ENCODE measurements around the gene AKAP1. TPM values are rescaled to one million over a fixed set of nuclear protein-coding genes. Genes with fewer than 3 reads are reported as not detected.
"Not testable (repeated sequence)": the region's sequence is repeated elsewhere in the genome, so short reads cannot be mapped to it uniquely, and the experiment has no call there.

AKAP1 gene
- total RNA-seq, 1 donor from 2014 or later, result 37.7 TPM

DNA sequence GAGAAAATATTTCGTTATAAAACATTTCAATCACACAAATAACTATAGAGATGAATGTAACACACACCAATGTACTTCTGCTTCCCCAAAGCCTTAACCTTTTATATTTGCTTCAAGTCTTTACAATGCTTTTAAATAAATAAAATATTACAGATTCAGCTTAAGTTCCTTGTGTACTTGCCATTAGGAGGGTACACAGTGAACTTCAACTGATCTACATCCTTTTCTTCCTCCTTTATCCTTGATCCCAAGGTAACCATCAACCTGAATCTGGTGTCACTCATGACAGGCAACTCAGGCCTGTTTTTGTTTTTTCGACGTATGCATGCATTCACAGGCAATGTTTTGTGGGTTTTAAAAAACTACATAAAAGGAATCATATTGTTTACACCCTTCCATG lies 9.3 kb upstream of the AKAP1 start:
- intact Hi-C loops (cut with micrococcal nuclease), result no loop called here

DNA sequence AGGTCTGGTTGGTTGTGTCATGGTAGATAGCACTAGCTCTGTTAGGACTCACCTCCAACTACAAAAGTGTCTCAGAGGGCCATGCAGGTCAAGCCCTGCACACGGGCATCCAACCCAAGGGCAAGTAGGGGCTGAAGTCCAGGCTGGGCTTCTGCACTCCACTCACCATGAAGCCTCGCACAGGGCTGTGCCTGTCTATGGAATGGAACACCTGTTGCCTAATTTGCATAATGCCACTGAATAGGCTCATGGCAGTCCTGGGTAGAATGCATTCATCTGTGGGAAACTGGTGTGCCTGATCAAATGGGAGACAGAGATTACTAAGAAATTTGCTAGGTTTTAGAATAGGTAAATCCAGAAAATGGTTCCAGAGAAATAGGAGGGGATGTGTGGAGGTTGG lies 8.0 kb upstream of the AKAP1 start:
- intact Hi-C loops (cut with micrococcal nuclease), result no loop called here

GRCh38 chr17:57078274-57078673 lies 6.8 kb upstream of the AKAP1 start:
- intact Hi-C loops (cut with micrococcal nuclease), result no loop called here

GRCh38 chr17:57080718-57081117 lies 4.3 kb upstream of the AKAP1 start:
- intact Hi-C loops (cut with micrococcal nuclease), result loop anchor here (10.0 kb wide), 1 partner anchor 1004 kb away; the partner anchor contains the start of gene DYNLL2

DNA sequence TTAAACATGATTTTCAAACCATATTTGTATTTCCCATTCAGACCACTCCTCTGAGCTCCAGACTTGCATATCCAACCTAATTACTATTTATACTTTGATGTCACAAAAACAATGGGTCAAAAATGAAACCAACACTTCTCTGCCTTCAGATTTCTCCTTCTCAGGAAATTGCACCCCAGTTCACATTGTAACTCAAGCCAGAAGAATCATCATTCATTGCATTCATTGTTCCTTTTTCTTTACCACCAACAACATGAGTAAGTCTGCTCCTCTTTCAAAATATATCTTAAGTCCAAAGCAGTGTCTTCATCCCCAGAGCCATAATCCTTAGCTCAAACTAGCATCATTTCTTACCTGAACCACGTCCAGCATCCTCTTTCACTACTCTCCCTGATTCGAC lies 2.6 kb upstream of the AKAP1 start:
- intact Hi-C loops (cut with micrococcal nuclease), result loop anchor here (10.0 kb wide), 1 partner anchor 1002 kb away; the partner anchor contains the start of gene DYNLL2

DNA sequence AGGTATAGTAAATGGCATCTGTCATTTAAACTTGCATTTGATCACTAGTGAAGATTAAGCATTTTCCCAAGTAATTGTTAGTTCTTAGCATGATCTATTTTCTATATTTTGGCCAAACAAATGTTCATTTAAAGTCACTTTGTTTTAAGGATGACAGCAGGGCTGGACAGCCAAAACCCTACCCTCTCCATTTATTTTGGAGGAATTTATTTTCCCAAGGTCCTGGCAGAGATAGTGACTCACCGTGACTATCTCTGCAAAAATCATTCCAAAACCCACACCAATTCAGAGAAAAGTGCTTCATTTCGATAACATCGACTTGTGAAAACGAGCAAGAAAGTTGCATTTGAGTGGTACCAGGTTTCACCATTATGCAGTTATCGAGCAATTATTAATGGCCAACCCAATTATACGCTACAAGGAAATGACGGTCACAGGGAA lies 665 bp upstream of the AKAP1 start:
- intact Hi-C loops (cut with micrococcal nuclease), result loop anchor here (2.0 to 10.0 kb wide), 2 partner anchors 172 to 1000 kb away; partner anchors contain the start of gene DYNLL2

- intact Hi-C loops (cut with micrococcal nuclease), result loop anchor here (1.0 to 10.0 kb wide), 7 partner anchors 107 to 1663 kb away; partner anchors contain the start of genes DGKE, DYNLL2, MMD and MSI2
These were observed 512 bp downstream of the AKAP1 start for GRCh38 chr17:57085448-57086068.

- intact Hi-C loops (cut with micrococcal nuclease), result loop anchor here (5.0 to 10.0 kb wide), 4 partner anchors 171 to 1664 kb away; partner anchors contain the start of genes DYNLL2, MMD, MSI2 and SRSF1
These were observed 1.3 kb downstream of the AKAP1 start for GRCh38 chr17:57086069-57086930.

DNA sequence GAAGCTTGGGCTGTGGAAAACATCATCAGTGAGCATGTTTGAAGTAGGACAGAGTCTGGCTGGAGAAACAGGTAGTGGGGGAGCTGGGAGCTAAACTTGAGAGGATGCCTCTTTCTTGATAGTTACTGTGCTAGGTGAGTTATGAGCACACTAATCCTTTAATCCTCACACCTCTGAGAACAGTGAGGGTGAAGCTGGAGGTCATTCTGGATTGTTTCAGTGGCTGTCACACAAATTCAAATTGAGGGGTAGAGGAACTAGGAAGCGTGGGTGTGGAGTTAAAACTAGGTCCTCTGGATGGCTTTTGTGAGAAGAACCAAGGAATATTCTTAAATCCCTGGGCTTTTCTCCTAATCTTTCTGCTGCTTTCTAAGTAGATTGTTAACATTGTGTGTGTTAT lies 3.3 kb downstream of the AKAP1 start:
- intact Hi-C loops (cut with micrococcal nuclease), result loop anchor here (5.0 to 10.0 kb wide), 4 partner anchors 169 to 1666 kb away; partner anchors contain the start of genes DYNLL2, MMD, MSI2 and SRSF1

DNA sequence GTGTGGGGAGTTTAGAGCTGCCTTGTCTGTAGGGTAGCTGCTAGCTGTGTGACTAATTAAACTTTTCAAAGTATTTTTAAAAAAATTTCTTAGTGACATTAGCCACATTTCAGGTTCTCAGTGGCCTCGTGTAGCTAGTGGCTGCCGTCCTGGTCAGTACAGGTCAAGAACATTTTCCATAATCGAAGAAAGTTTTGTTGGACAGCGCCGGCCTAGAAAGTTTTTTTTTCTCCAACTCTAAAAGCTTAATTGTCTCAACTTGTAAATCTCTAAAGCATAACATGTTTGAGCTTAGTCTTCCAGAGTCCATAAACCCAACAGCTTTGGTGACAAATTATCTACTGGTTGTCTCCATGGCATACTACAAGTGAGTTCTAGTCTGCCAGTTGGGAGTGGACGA lies 4.3 kb downstream of the AKAP1 start:
- intact Hi-C loops (cut with micrococcal nuclease), result loop anchor here (5.0 to 10.0 kb wide), 4 partner anchors 168 to 1667 kb away; partner anchors contain the start of genes DYNLL2, MMD, MSI2 and SRSF1

DNA sequence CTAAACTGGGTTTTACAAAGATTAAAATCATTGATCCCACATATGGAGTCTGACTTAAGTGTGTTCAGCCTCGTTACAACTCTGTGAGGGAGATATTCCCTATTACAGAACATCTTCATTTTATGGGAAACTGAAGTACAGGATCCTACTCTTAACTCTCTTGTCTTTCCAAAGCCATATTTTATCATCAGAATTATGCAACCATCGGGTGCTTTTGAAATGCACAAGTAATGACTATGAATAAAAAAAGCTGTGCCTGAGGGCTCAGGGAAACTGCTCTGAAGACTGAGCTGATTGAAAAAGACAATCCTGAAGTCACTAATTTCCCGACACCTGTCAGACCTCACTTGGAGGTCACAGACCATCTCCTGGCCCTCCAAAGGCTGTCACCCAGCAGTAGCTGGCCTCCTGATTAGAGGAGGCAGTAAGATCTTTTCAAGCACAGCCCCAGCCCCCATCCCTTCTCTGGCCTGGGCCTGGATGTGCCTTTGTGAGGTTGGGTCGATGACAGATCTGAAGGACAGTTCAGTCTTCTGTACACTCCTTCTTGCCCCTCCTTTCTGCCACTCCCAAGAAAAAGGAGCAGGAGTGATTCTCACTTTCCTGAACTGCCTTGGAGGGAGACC lies 5.6 kb downstream of the AKAP1 start:
- intact Hi-C loops (cut with micrococcal nuclease), result no loop called here

GRCh38 chr17:57091186-57091618 lies 6.2 kb downstream of the AKAP1 start:
- intact Hi-C loops (cut with micrococcal nuclease), result no loop called here

- intact Hi-C loops (cut with micrococcal nuclease), result no loop called here
These were observed 7.1 kb downstream of the AKAP1 start for GRCh38 chr17:57092171-57092570.

DNA sequence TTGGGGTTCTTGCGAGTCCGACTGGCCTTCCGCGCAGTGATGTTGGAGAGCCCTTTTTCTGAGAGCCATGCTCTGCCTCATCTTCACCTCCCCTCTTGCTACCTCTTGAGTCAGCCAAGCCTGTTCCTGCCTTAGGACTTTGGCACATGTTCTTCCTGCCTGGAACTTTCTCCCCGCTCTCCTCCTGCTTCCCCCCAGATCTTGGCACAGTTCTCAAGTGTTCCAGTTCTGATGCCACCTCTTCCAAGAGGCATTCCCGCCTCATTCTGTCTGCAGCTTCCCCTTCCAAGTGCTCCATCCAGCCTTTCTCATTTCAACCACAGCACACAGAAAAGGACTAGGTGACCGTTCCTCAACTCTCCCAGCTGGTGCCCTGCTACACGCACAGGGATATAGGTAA lies 7.7 kb downstream of the AKAP1 start:
- intact Hi-C loops (cut with micrococcal nuclease), result no loop called here

DNA sequence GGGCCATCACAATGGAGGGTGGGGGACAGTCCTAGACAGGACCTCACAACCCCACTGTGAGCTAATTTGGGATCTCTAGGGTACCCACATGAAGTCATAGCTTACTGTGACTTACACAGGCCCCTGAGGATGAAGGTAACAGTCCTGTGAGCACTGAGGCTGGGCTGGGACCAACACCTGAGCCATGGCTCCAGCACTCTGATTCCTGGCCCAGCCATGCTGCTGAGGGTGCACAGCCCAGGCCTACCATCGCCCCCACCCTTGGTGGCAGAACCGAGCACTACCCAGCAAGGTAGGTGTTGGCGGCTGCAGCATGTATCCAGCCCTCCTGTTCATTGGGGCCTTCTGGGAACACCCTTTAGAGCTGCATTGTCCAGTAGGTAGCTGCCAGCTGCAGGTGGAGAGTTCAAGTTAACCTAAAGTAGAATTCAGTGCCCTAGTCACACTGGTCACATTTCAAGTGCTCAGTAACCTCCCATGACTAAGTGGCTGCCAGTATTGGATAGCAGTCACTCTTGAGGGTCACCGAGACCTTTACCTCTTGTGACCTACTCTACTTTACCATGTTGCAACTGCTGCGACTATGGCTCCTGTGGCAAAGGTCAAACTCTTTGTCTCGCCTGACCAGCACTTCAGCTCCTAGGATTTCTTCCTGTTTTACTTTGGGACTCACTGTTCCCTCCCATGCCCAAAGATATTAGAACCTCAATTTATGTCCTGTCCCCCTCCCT lies 11.6 kb downstream of the AKAP1 start:
- intact Hi-C loops (cut with micrococcal nuclease), result no loop called here

DNA sequence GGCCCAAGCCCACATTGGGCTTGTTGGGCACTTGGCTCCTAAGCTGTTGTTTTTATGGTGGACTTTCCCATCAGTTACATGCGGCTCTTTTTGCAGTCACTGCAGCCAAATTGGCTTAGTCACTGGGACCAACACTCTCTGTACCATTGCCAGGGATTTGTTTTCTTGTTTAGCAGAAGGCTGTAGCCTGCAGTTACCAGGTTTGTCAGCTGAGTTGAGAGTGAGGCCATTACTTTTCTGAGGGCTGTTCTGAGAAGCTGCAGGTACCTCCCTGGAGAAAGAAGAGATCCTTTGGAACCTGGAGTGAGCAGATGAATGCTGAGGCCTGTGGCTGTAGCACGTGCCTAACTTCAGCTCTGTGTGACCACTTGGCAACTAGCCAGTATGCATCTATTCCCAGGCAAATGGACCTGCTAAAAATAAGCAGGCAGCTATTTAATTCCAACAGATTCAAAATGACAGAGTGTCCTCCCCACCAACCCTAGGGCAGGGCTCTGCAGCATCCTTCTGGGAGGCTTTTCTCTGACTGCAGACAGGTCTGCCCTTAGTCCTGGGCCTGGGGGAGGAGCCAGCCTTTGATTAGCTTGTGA lies 12.9 kb downstream of the AKAP1 start:
- intact Hi-C loops (cut with micrococcal nuclease), result no loop called here

DNA sequence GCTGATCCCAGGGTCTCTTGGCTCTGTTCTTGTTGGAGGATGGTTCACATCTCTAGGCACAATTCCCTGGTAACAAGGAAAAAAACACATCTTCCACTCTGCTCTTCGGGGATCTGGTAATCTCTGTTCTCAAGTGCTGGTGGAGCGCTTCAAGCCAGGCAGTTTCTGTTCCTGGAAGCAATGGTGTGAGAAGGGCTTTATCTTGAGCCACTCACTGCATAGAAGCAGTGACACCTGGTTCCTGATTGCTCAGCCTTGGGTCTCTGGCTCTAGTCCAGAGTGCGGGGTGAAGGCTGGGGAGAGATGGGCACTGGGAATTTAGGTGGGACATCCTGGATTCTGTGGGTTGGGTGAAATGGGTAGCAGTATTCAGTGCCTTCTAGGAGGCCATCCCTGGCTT lies 14.1 kb downstream of the AKAP1 start:
- intact Hi-C loops (cut with micrococcal nuclease), result no loop called here

GRCh38 chr17:57102122-57102521 lies 17.1 kb downstream of the AKAP1 start:
- intact Hi-C loops (cut with micrococcal nuclease), result no loop called here

GRCh38 chr17:57102660-57103059 lies 17.6 kb downstream of the AKAP1 start:
- intact Hi-C loops (cut with micrococcal nuclease), result not testable (repeated sequence)

DNA sequence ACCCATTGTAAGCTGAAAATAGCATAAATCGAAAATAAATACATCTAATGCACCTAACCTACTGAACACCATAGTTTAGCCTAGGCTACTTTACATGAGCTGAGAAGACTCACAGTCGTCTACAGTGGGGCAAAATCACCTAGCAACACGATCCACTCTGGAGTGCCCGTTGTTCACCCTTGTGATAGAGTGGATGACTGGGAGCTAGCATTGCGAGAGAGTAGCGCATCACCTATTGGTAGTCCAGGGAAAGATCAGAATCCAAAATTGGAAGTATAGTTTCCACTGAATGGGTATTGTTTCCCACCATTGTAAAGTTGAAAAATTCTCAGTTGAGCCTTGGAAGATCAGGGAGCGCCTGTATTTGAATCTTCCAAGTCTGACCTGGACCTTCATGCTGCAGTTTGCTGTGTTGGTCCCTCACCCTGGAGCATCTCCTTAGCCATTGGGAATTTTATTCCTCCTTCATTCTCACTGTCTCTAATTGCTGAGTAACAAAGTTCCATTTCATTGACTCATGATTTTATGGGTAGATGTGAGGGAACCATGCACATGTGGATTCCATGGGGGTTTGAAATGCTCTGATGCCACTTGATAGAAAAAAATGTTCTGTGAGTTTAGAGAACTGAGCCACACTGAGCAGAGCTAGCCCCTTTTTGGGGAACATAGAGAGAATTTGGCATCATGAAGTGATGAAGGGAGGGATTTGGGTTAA lies 19.6 kb downstream of the AKAP1 start:
- intact Hi-C loops (cut with micrococcal nuclease), result no loop called here

Data from T-helper 2 cell treated with Interferon-gamma antibody and Interleukin-4, amounts not matched to agents 100 ng/mL and 5 ng/mL, for 36 hours (primary cell).